Measurements from ENCODE around the gene RNF7.

RNF7 gene

GRCh38 chr3:141764465-141764864 is 26.4 kb downstream of the RNF7 start:
- H3K4me3 ChIP-seq (ENCODE audit: low read length), result no peak overlapping the region
- DNase-seq (ENCODE audit: low read depth), result no peak
- no peak for TF ChIP-seq CTCF (IDR thresholded peaks at IDR 0.05; ENCODE audit: insufficient read depth, low read depth, low read length, missing control alignments)

GRCh38 chr3:141764986-141765385 is 26.9 kb downstream of the RNF7 start:
- DNase-seq (ENCODE audit: low read depth), result no peak
- TF ChIP-seq CTCF (IDR thresholded peaks at IDR 0.05; ENCODE audit: insufficient read depth, low read depth, low read length, missing control alignments), result no peak
- no peak overlapping the region for H3K4me3 ChIP-seq (ENCODE audit: low read length)

GRCh38 chr3:141767066-141767465 is 29.0 kb downstream of the RNF7 start:
- DNase-seq (ENCODE audit: low read depth), result no peak
- TF ChIP-seq CTCF (IDR thresholded peaks at IDR 0.05; ENCODE audit: insufficient read depth, low read depth, low read length, missing control alignments), result no peak
- H3K4me3 ChIP-seq (ENCODE audit: low read length), result no peak overlapping the region

GRCh38 chr3:141769221-141769894 is 31.3 kb downstream of the RNF7 start:
- no peak overlapping the region for H3K4me3 ChIP-seq (ENCODE audit: low read length)
- DNase-seq (ENCODE audit: low read depth), result peak; percentile 32
- no peak for TF ChIP-seq CTCF (IDR thresholded peaks at IDR 0.05; ENCODE audit: insufficient read depth, low read depth, low read length, missing control alignments)

- H3K4me3 ChIP-seq (ENCODE audit: low read length), result no peak overlapping the region
- no peak for TF ChIP-seq CTCF (IDR thresholded peaks at IDR 0.05; ENCODE audit: insufficient read depth, low read depth, low read length, missing control alignments)
- no peak for DNase-seq (ENCODE audit: low read depth)
Observed at GRCh38 chr3:141773676-141774075, 35.6 kb downstream of the RNF7 start.

- TF ChIP-seq CTCF (IDR thresholded peaks at IDR 0.05; ENCODE audit: insufficient read depth, low read depth, low read length, missing control alignments), result no peak
Observed at GRCh38 chr3:141776376-141776775, 38.3 kb downstream of the RNF7 start.

GRCh38 chr3:141776885-141777284 is 38.8 kb downstream of the RNF7 start:
- no peak for DNase-seq (ENCODE audit: low read depth)
- TF ChIP-seq CTCF (IDR thresholded peaks at IDR 0.05; ENCODE audit: insufficient read depth, low read depth, low read length, missing control alignments), result no peak
- no peak overlapping the region for H3K4me3 ChIP-seq (ENCODE audit: low read length)

More at GRCh38 chr3:141776376-141776775, 38.3 kb downstream of the RNF7 start:
- H3K4me3 ChIP-seq (ENCODE audit: low read length), result no peak overlapping the region
- DNase-seq (ENCODE audit: low read depth), result no peak

Measured in epithelial cell of esophagus (primary cell).